Measurements from ENCODE around the gene SLC41A3.

SLC41A3 gene

GRCh38 chr3:126119008-126119675, 35.2 kb upstream of the SLC41A3 start:
- DNase-seq, result no peak

GRCh38 chr3:126118591-126118990, 34.7 kb upstream of the SLC41A3 start:
- DNase-seq, result no peak

- no peak for DNase-seq
These were observed 33.9 kb upstream of the SLC41A3 start for GRCh38 chr3:126117786-126118185.

- DNase-seq, result no peak
These were observed 33.3 kb upstream of the SLC41A3 start for GRCh38 chr3:126117212-126117611.

GRCh38 chr3:126116526-126116925, 32.6 kb upstream of the SLC41A3 start:
- no peak for DNase-seq

- DNase-seq, result no peak
These were observed 30.8 kb upstream of the SLC41A3 start for GRCh38 chr3:126114443-126115386.

GRCh38 chr3:126113733-126114442, 30.0 kb upstream of the SLC41A3 start:
- no peak for DNase-seq

- DNase-seq, result no peak
These were observed 29.3 kb upstream of the SLC41A3 start for GRCh38 chr3:126113238-126113555.

- no peak for DNase-seq
These were observed 28.8 kb upstream of the SLC41A3 start for GRCh38 chr3:126112531-126113237.

GRCh38 chr3:126111566-126112475, 27.9 kb upstream of the SLC41A3 start:
- no peak for DNase-seq

GRCh38 chr3:126111126-126111551, 27.2 kb upstream of the SLC41A3 start:
- DNase-seq, result no peak

GRCh38 chr3:126110431-126111125, 26.7 kb upstream of the SLC41A3 start:
- no peak for DNase-seq

GRCh38 chr3:126109880-126110235, 25.9 kb upstream of the SLC41A3 start:
- no peak for DNase-seq

GRCh38 chr3:126109146-126109879, 25.4 kb upstream of the SLC41A3 start:
- DNase-seq, result no peak

- DNase-seq, result no peak
These were observed 24.7 kb upstream of the SLC41A3 start for GRCh38 chr3:126108676-126109050.

GRCh38 chr3:126107957-126108675, 24.2 kb upstream of the SLC41A3 start:
- no peak for DNase-seq

GRCh38 chr3:126107203-126107939, 23.4 kb upstream of the SLC41A3 start:
- no peak for DNase-seq

- no peak for DNase-seq
These were observed 22.6 kb upstream of the SLC41A3 start for GRCh38 chr3:126106336-126107202.
